OCI-LY7 (cell line): ENCODE data around the gene CDKN1A. TPM values are rescaled to one million over a fixed set of nuclear protein-coding genes. Genes with fewer than 3 reads are reported as not detected.

Experiments
- BruUV-seq: library from RNA; stranded (reverse); fragments of 400-500 nt; replicated peaks from 2 replicates; lab custom pipeline; 2021; lab: Mats Ljungman, UMichigan
- CTCF ChIA-PET: fragments of 300-600 bp; sonication (Branson Sonifier 250); formaldehyde crosslinking; loops from one replicate; lab custom pipeline; 2022; ENCODE audit warnings: antibody characterized with exemption; ENCODE audit not compliant: unreplicated experiment; lab: Charles Lee
- POLR2A ChIA-PET: fragments of 300-600 bp; sonication (Branson Sonifier 250); formaldehyde crosslinking; loops from one replicate; lab custom pipeline; 2022; ENCODE audit warnings: antibody characterized with exemption; lab: Charles Lee
- DNase-seq: peaks from one replicate; pipeline ENCODE4 v3.0.0-alpha.2; 2015; ENCODE audit warnings: low spot score
- H2AFZ ChIP-seq: fragments of 200-600 bp; sonication (generic), shearing (Covaris generic); 2 replicates; pipeline ENCODE4 v1.6.1; 2014; ENCODE audit warnings: mild to moderate bottlenecking, antibody characterized with exemption, low read length, moderate library complexity
- H3K27ac ChIP-seq: fragments of 200-600 bp; sonication (generic); 2 replicates; pipeline ENCODE4 v1.5.1; 2014; ENCODE audit warnings: mixed run types, low read depth, mild to moderate bottlenecking, moderate library complexity, low read length, inconsistent platforms; ENCODE audit not compliant: poor library complexity, severe bottlenecking
- H3K36me3 ChIP-seq: fragments of 200-600 bp; sonication (generic); 2 replicates; pipeline ENCODE4 v1.6.1; 2014; ENCODE audit warnings: mild to moderate bottlenecking, antibody characterized with exemption, low read length, moderate library complexity, mixed read lengths; ENCODE audit not compliant: insufficient read depth
- H3K4me1 ChIP-seq: fragments of 200-600 bp; sonication (generic); 2 replicates; pipeline ENCODE4 v1.5.1; 2014; ENCODE audit warnings: mild to moderate bottlenecking, low read length; ENCODE audit not compliant: insufficient read depth, poor library complexity, severe bottlenecking
- H3K4me2 ChIP-seq: fragments of 200-600 bp; sonication (generic); 2 replicates; pipeline ENCODE4 v1.6.1; 2014; ENCODE audit warnings: mild to moderate bottlenecking, low read length
- H3K4me3 ChIP-seq: fragments of 200-600 bp; sonication (generic); 2 replicates; pipeline ENCODE4 v1.5.1; 2014; ENCODE audit warnings: mild to moderate bottlenecking, low read depth, low read length; ENCODE audit not compliant: poor library complexity, severe bottlenecking
- H3K79me2 ChIP-seq: fragments of 200-600 bp; sonication (generic); 2 replicates; pipeline ENCODE4 v1.6.1; 2016; ENCODE audit warnings: low read depth, mild to moderate bottlenecking, low read length, moderate library complexity, mixed read lengths; ENCODE audit not compliant: insufficient read depth
- H3K9me2 ChIP-seq: fragments of 200-600 bp; sonication (generic); 2 replicates; pipeline ENCODE4 v1.6.1; 2016; ENCODE audit warnings: mild to moderate bottlenecking, low read length, mixed read lengths; ENCODE audit not compliant: insufficient read depth
- H3K9me3 ChIP-seq: fragments of 200-600 bp; sonication (generic); 2 replicates; pipeline ENCODE4 v1.6.1; 2014; ENCODE audit warnings: mild to moderate bottlenecking, mixed run types, low read length, mixed read lengths
- H4K20me1 ChIP-seq: fragments of 200-600 bp; sonication (generic); 2 replicates; pipeline ENCODE4 v1.6.1; 2014; ENCODE audit warnings: mild to moderate bottlenecking, antibody characterized with exemption, low read length, moderate library complexity, mixed read lengths; ENCODE audit not compliant: insufficient read depth
- CTCF ChIP-seq: fragments of 200-600 bp; sonication (generic); conservative IDR thresholded peaks from 2 replicates; pipeline ENCODE4 v1.5.1; 2014; ENCODE audit warnings: mild to moderate bottlenecking, antibody characterized with exemption, low read length, moderate library complexity, mixed read lengths
- EZH2phosphoT487 ChIP-seq: fragments of 200-600 bp; sonication (generic); IDR thresholded peaks from 2 replicates; pipeline ENCODE4 v1.6.1; 2018; ENCODE audit warnings: low read depth, borderline replicate concordance, mild to moderate bottlenecking, mixed run types, antibody characterized with exemption, low read length, moderate library complexity, mixed read lengths
- intact Hi-C: fragments of 100-400 bp; cut with micrococcal nuclease; formaldehyde crosslinking; loops from one replicate; pipeline ENCODE4 v1.10.0; 2022; ENCODE audit not compliant: unreplicated experiment
- total RNA-seq, 2 experiments: library from RNA; depleted of rRNA in 1 of 2; stranded (reverse); fragments of >200 nt in 1 of 2; shearing (Covaris generic) in 1 of 2; gene quantifications; 2 replicates each; pipeline ENCODE4 v1.2.3, GENCODE V29; 2014 to 2022

The CDKN1A gene
- total RNA-seq, 2 experiments from 2014 or later, result 0.13 to 1.3 TPM

- no peak for DNase-seq
- no TSS peak for BruUV-seq
- ChIA-PET CTCF (interaction anchor here (0.6 kb wide), 1 partner anchor 18 kb away, joined by 16 read pairs; no protein-coding TSS in a partner anchor), POLR2A (interaction anchor here (0.6 kb wide), 1 partner anchor 68 kb away, joined by 4 read pairs; no protein-coding TSS in a partner anchor)
- intact Hi-C loops, result no loop called here
- TF ChIP-seq EZH2phosphoT487 (no peak), CTCF (no peak)
- Histone ChIP-seq H3K79me2 (no peaks in the 10 kb centered on the region), H3K9me2 (no peaks in the 10 kb centered on the region), H2AFZ (no peak overlapping the region), H3K4me2 (no peak overlapping the region), H3K9me3 (no peaks in the 10 kb centered on the region), H3K4me1 (peaks cover 40% of the 10 kb centered on the region), H3K27ac (no peak overlapping the region), H3K4me3 (no peak overlapping the region), H4K20me1 (no peaks in the 10 kb centered on the region), H3K36me3 (no peaks in the 10 kb centered on the region)
These were observed 7.6 kb downstream of the CDKN1A start for GRCh38 chr6:36685926-36686667.

- no peak overlapping the region for H3K27ac ChIP-seq
- H3K9me3 ChIP-seq, result no peaks in the 10 kb centered on the region
- intact Hi-C loops, result no loop called here
- no TSS peak for BruUV-seq
- no peaks in the 10 kb centered on the region for H3K79me2 ChIP-seq
- ChIA-PET POLR2A (interaction anchor here (0.6 to 1.2 kb wide), 3 partner anchors 35 to 67 kb away, joined by 3 to 4 read pairs (median 4); no protein-coding TSS in a partner anchor), CTCF (interaction anchor here (0.6 kb wide), 1 partner anchor 17 kb away, joined by 16 read pairs; no protein-coding TSS in a partner anchor)
- no peak for DNase-seq
- no peaks in the 10 kb centered on the region for H3K36me3 ChIP-seq
- H4K20me1 ChIP-seq, result no peaks in the 10 kb centered on the region
- H3K4me1 ChIP-seq, result peaks cover 40% of the 10 kb centered on the region
- no peak overlapping the region for H2AFZ ChIP-seq
- TF ChIP-seq EZH2phosphoT487 (no peak), CTCF (no peak)
- no peaks in the 10 kb centered on the region for H3K9me2 ChIP-seq
- no peak overlapping the region for H3K4me3 ChIP-seq
- no peak overlapping the region for H3K4me2 ChIP-seq
These were observed 8.4 kb downstream of the CDKN1A start for GRCh38 chr6:36686668-36687513.
